OCI-LY7 (cell line): ENCODE results near the gene RAB10. TPM values are rescaled to one million over a fixed set of nuclear protein-coding genes. Genes with fewer than 3 reads are reported as not detected.

Source experiments
- BruUV-seq: library from RNA; stranded (reverse); fragments of 400-500 nt; replicated peaks from 2 replicates; lab custom pipeline; 2021; lab: Mats Ljungman, UMichigan
- CTCF ChIA-PET: fragments of 300-600 bp; sonication (Branson Sonifier 250); formaldehyde crosslinking; loops from one replicate; lab custom pipeline; 2022; ENCODE audit warnings: antibody characterized with exemption; ENCODE audit not compliant: unreplicated experiment; lab: Charles Lee
- POLR2A ChIA-PET: fragments of 300-600 bp; sonication (Branson Sonifier 250); formaldehyde crosslinking; loops from one replicate; lab custom pipeline; 2022; ENCODE audit warnings: antibody characterized with exemption; lab: Charles Lee
- DNase-seq: peaks from one replicate; pipeline ENCODE4 v3.0.0-alpha.2; 2015; ENCODE audit warnings: low spot score
- H2AFZ ChIP-seq: fragments of 200-600 bp; sonication (generic), shearing (Covaris generic); 2 replicates; pipeline ENCODE4 v1.6.1; 2014; ENCODE audit warnings: mild to moderate bottlenecking, antibody characterized with exemption, low read length, moderate library complexity
- H3K27ac ChIP-seq: fragments of 200-600 bp; sonication (generic); 2 replicates; pipeline ENCODE4 v1.5.1; 2014; ENCODE audit warnings: mixed run types, low read depth, mild to moderate bottlenecking, moderate library complexity, low read length, inconsistent platforms; ENCODE audit not compliant: poor library complexity, severe bottlenecking
- H3K36me3 ChIP-seq: fragments of 200-600 bp; sonication (generic); 2 replicates; pipeline ENCODE4 v1.6.1; 2014; ENCODE audit warnings: mild to moderate bottlenecking, antibody characterized with exemption, low read length, moderate library complexity, mixed read lengths; ENCODE audit not compliant: insufficient read depth
- H3K4me1 ChIP-seq: fragments of 200-600 bp; sonication (generic); 2 replicates; pipeline ENCODE4 v1.5.1; 2014; ENCODE audit warnings: mild to moderate bottlenecking, low read length; ENCODE audit not compliant: insufficient read depth, poor library complexity, severe bottlenecking
- H3K4me2 ChIP-seq: fragments of 200-600 bp; sonication (generic); 2 replicates; pipeline ENCODE4 v1.6.1; 2014; ENCODE audit warnings: mild to moderate bottlenecking, low read length
- H3K4me3 ChIP-seq: fragments of 200-600 bp; sonication (generic); 2 replicates; pipeline ENCODE4 v1.5.1; 2014; ENCODE audit warnings: mild to moderate bottlenecking, low read depth, low read length; ENCODE audit not compliant: poor library complexity, severe bottlenecking
- H3K79me2 ChIP-seq: fragments of 200-600 bp; sonication (generic); 2 replicates; pipeline ENCODE4 v1.6.1; 2016; ENCODE audit warnings: low read depth, mild to moderate bottlenecking, low read length, moderate library complexity, mixed read lengths; ENCODE audit not compliant: insufficient read depth
- H3K9me2 ChIP-seq: fragments of 200-600 bp; sonication (generic); 2 replicates; pipeline ENCODE4 v1.6.1; 2016; ENCODE audit warnings: mild to moderate bottlenecking, low read length, mixed read lengths; ENCODE audit not compliant: insufficient read depth
- H3K9me3 ChIP-seq: fragments of 200-600 bp; sonication (generic); 2 replicates; pipeline ENCODE4 v1.6.1; 2014; ENCODE audit warnings: mild to moderate bottlenecking, mixed run types, low read length, mixed read lengths
- H4K20me1 ChIP-seq: fragments of 200-600 bp; sonication (generic); 2 replicates; pipeline ENCODE4 v1.6.1; 2014; ENCODE audit warnings: mild to moderate bottlenecking, antibody characterized with exemption, low read length, moderate library complexity, mixed read lengths; ENCODE audit not compliant: insufficient read depth
- CTCF ChIP-seq: fragments of 200-600 bp; sonication (generic); conservative IDR thresholded peaks from 2 replicates; pipeline ENCODE4 v1.5.1; 2014; ENCODE audit warnings: mild to moderate bottlenecking, antibody characterized with exemption, low read length, moderate library complexity, mixed read lengths
- EZH2phosphoT487 ChIP-seq: fragments of 200-600 bp; sonication (generic); IDR thresholded peaks from 2 replicates; pipeline ENCODE4 v1.6.1; 2018; ENCODE audit warnings: low read depth, borderline replicate concordance, mild to moderate bottlenecking, mixed run types, antibody characterized with exemption, low read length, moderate library complexity, mixed read lengths
- intact Hi-C: fragments of 100-400 bp; cut with micrococcal nuclease; formaldehyde crosslinking; loops from one replicate; pipeline ENCODE4 v1.10.0; 2022; ENCODE audit not compliant: unreplicated experiment
- total RNA-seq, 2 experiments: library from RNA; depleted of rRNA in 1 of 2; stranded (reverse); fragments of >200 nt in 1 of 2; shearing (Covaris generic) in 1 of 2; gene quantifications; 2 replicates each; pipeline ENCODE4 v1.2.3, GENCODE V29; 2014 to 2022

RAB10 gene
- total RNA-seq, 2 experiments from 2014 or later, result 58.3 to 96.7 TPM

- DNase-seq, result peak; percentile 16
- TSS peak; percentile 18 for BruUV-seq
Observed at GRCh38 chr2:26067980-26068507, 34.2 kb downstream of the RAB10 start.

GRCh38 chr2:26068602-26069298 lies 34.9 kb downstream of the RAB10 start:
- no peaks in the 10 kb centered on the region for H3K9me2 ChIP-seq
- CTCF ChIA-PET, result no interaction called here
- H3K36me3 ChIP-seq, result peaks cover 27% of the 10 kb centered on the region
- BruUV-seq, result no TSS peak
- H3K4me3 ChIP-seq, result peak overlapping the region; percentile 39
- peaks cover 98% of the 10 kb centered on the region for H3K79me2 ChIP-seq
- H3K4me2 ChIP-seq, result peak overlapping the region; percentile 58
- peaks cover 22% of the 10 kb centered on the region for H4K20me1 ChIP-seq
- no peak for TF ChIP-seq CTCF
- TF ChIP-seq EZH2phosphoT487, result no peak
- H3K9me3 ChIP-seq, result no peaks in the 10 kb centered on the region; the same call in 1 of the 2 replicates
- peak overlapping the region; percentile 51 for H3K27ac ChIP-seq
- intact Hi-C loops, result no loop called here
- DNase-seq, result peak; percentile 45
- POLR2A ChIA-PET, result interaction anchor here (0.5 to 2.2 kb wide), 7 partner anchors 9 to 1479 kb away, joined by 3 to 8 read pairs (median 4); no protein-coding TSS in a partner anchor
- H3K4me1 ChIP-seq, result peaks cover 28% of the 10 kb centered on the region
- no peak overlapping the region for H2AFZ ChIP-seq

More at GRCh38 chr2:26067980-26068507, 34.2 kb downstream of the RAB10 start:
- Histone ChIP-seq H3K36me3 (peaks cover 31% of the 10 kb centered on the region), H3K79me2 (peaks cover 98% of the 10 kb centered on the region), H3K27ac (peak overlapping the region; percentile 51), H3K4me1 (peaks cover 28% of the 10 kb centered on the region), H2AFZ (no peak overlapping the region), H4K20me1 (peaks cover 15% of the 10 kb centered on the region; the same call in 1 of the 2 replicates), H3K4me3 (no peak overlapping the region), H3K9me3 (no peaks in the 10 kb centered on the region; the same call in 1 of the 2 replicates), H3K9me2 (no peaks in the 10 kb centered on the region), H3K4me2 (peak overlapping the region; percentile 58)
- intact Hi-C loops, result no loop called here
- TF ChIP-seq EZH2phosphoT487 (no peak), CTCF (no peak)
- ChIA-PET CTCF (no interaction called here), POLR2A (interaction anchor here (0.5 to 2.2 kb wide), 5 partner anchors 8 to 1478 kb away, joined by 3 to 4 read pairs (median 4); no protein-coding TSS in a partner anchor)
